A549 (cell line): ENCODE results near the gene ADAMTS14. TPM values are rescaled to one million over a fixed set of nuclear protein-coding genes. Genes with fewer than 3 reads are reported as not detected.

Source experiments
- ATAC-seq, 2 experiments: fragments of 200-7000 bp in 1 of 2; fragments of >200 bp in 1 of 2; cut with Nextera tagmentation in 1 of 2; cut with Tn5 transposase in 1 of 2; 3 replicates each; pipeline versions ENCODE4 v1.8.0 to v1.9.1; 2018 to 2020; ENCODE audit warnings: mild to moderate bottlenecking in 1 of 2, moderate library complexity in 1 of 2
- CTCF ChIA-PET: fragments of 300-600 bp; sonication (Branson Sonifier 250); formaldehyde crosslinking; extraction: SDS; loops from one replicate; lab custom pipeline; 2021; ENCODE audit warnings: antibody characterized with exemption, inconsistent platforms; lab: Yijun Ruan, JAX
- POLR2A ChIA-PET: fragments of 350-600 bp; formaldehyde crosslinking; extraction: SDS; loops from one replicate; lab custom pipeline; 2021; ENCODE audit warnings: antibody characterized with exemption, inconsistent platforms; lab: Yijun Ruan, JAX
- DNase-seq, 2 experiments: peaks; one replicate each; pipeline versions ENCODE4 v3.0.0 to v3.0.0-alpha.2; 2011 to 2016; ENCODE audit warnings: low read depth in 1 of 2, low spot score in 1 of 2
- FAIRE-seq: peaks from 2 replicates; lab custom pipeline; 2011; peaks lifted over from hg19 to GRCh38; lab: Jason Lieb, UNC
- H3K27ac ChIP-seq, 2 experiments: fragments of >200 bp; sonication (Bioruptor Twin); formaldehyde crosslinking; 3 replicates each; pipeline ENCODE4 v1.5.1; 2016 to 2017
- H3K4me1 ChIP-seq: fragments of >200 bp; sonication (Bioruptor Twin); formaldehyde crosslinking; 3 replicates; pipeline ENCODE4 v1.6.1; 2016
- H3K4me2 ChIP-seq: fragments of >200 bp; sonication (Bioruptor Twin); formaldehyde crosslinking; 3 replicates; pipeline ENCODE4 v1.6.1; 2016
- H3K4me3 ChIP-seq: fragments of >200 bp; sonication (Bioruptor Twin); formaldehyde crosslinking; 3 replicates; pipeline ENCODE4 v1.5.1; 2016
- H3K9me3 ChIP-seq: fragments of >200 bp; sonication (Bioruptor Twin); formaldehyde crosslinking; 3 replicates; pipeline ENCODE4 v1.6.1; 2016
- ATOH8 ChIP-seq: fragments of 250-450 bp; sonication (Bioruptor Pico); IDR thresholded peaks from 2 replicates; pipeline ENCODE4 v1.5.0; 2020; ENCODE audit warnings: low read depth, mild to moderate bottlenecking, moderate library complexity
- BHLHE40 ChIP-seq: IDR thresholded peaks from 2 replicates; pipeline ENCODE4 v1.6.1; 2012; ENCODE audit warnings: low read depth, low read length, inconsistent platforms
- CHD2 ChIP-seq: fragments of 150-350 bp; IDR thresholded peaks from 2 replicates; pipeline ENCODE4 v1.6.1; 2014; ENCODE audit warnings: low read length; ENCODE audit not compliant: partially characterized antibody
- CTCF ChIP-seq: fragments of >200 bp; sonication (Bioruptor Twin); formaldehyde crosslinking; IDR thresholded peaks from 3 replicates; pipeline ENCODE4 v1.5.1; 2016
- E2F6 ChIP-seq: IDR thresholded peaks from 2 replicates; pipeline ENCODE4 v1.6.1; 2012; ENCODE audit warnings: low read depth, borderline replicate concordance
- EP300 ChIP-seq, 2 experiments: fragments of >200 bp; sonication (Bioruptor Twin); formaldehyde crosslinking; IDR thresholded peaks; 2 replicates in 1 of 2; 3 replicates in 1 of 2; pipeline ENCODE4 v1.6.1; 2016 to 2017
- ESRRA ChIP-seq: fragments of 150-350 bp; IDR thresholded peaks from 2 replicates; pipeline ENCODE4 v1.6.1; 2014; ENCODE audit warnings: mild to moderate bottlenecking, low read length, borderline replicate concordance
- GATA3 ChIP-seq: IDR thresholded peaks from 2 replicates; pipeline ENCODE4 v1.6.1; 2012; ENCODE audit warnings: borderline replicate concordance
- HDAC2 ChIP-seq: fragments of 200-600 bp; sonication (generic); IDR thresholded peaks from 2 replicates; pipeline ENCODE4 v1.6.1; 2016
- HOXB5 ChIP-seq: fragments of 250-450 bp; sonication (Bioruptor Pico); IDR thresholded peaks from 2 replicates; pipeline ENCODE4 v1.5.0; 2020; ENCODE audit warnings: mild to moderate bottlenecking, moderate library complexity
- JUNB ChIP-seq: fragments of >200 bp; sonication (Bioruptor Twin); formaldehyde crosslinking; IDR thresholded peaks from 2 replicates; pipeline ENCODE4 v1.6.1; 2016
- KDM5A ChIP-seq: fragments of 200-600 bp; sonication (generic); IDR thresholded peaks from 2 replicates; pipeline ENCODE4 v1.6.1; 2016; ENCODE audit warnings: antibody characterized with exemption, mild to moderate bottlenecking
- MAFK ChIP-seq: fragments of 450-650 bp; IDR thresholded peaks from 2 replicates; pipeline ENCODE4 v1.6.1; 2014; ENCODE audit not compliant: partially characterized antibody
- NPAS2 ChIP-seq: fragments of 250-450 bp; sonication (Bioruptor Pico); IDR thresholded peaks from 2 replicates; pipeline ENCODE4 v1.8.0; 2022; ENCODE audit warnings: mild to moderate bottlenecking, moderate library complexity, borderline replicate concordance
- PBX3 ChIP-seq: IDR thresholded peaks from 2 replicates; pipeline ENCODE4 v1.6.1; 2012
- PHF8 ChIP-seq: fragments of 200-600 bp; sonication (generic); IDR thresholded peaks from 2 replicates; pipeline ENCODE4 v1.6.1; 2016; ENCODE audit warnings: low read depth, mild to moderate bottlenecking, antibody characterized with exemption, moderate library complexity, borderline replicate concordance
- POLR2AphosphoS2 ChIP-seq: conservative IDR thresholded peaks from 2 replicates; pipeline ENCODE4 v1.6.1; 2012; ENCODE audit warnings: low read length, improper control_type of control experiment, inconsistent platforms
- REST ChIP-seq: fragments of 200-600 bp; sonication (generic); IDR thresholded peaks from 2 replicates; pipeline ENCODE4 v1.6.1; 2016; ENCODE audit warnings: antibody characterized with exemption, mild to moderate bottlenecking, moderate library complexity
- SMC3 ChIP-seq: fragments of >200 bp; sonication (Bioruptor Twin); formaldehyde crosslinking; IDR thresholded peaks from 3 replicates; pipeline ENCODE4 v1.6.1; 2018; ENCODE audit warnings: inconsistent platforms
- TFCP2L1 ChIP-seq: fragments of 250-450 bp; sonication (Bioruptor Pico); IDR thresholded peaks from 2 replicates; pipeline ENCODE4 v1.5.0; 2021; ENCODE audit warnings: mild to moderate bottlenecking
- USF2 ChIP-seq: fragments of 450-650 bp; IDR thresholded peaks from 2 replicates; pipeline ENCODE4 v1.6.1; 2014; ENCODE audit warnings: antibody characterized with exemption
- ZC3H11A ChIP-seq: fragments of 450-650 bp; IDR thresholded peaks from 2 replicates; pipeline ENCODE4 v1.6.1; 2014; ENCODE audit warnings: antibody characterized with exemption, mild to moderate bottlenecking
- ZNF302 ChIP-seq: fragments of 250-450 bp; sonication (Bioruptor Pico); IDR thresholded peaks from 2 replicates; pipeline ENCODE4 v1.9.0; 2021; ENCODE audit warnings: inconsistent platforms, mild to moderate bottlenecking, moderate library complexity
- WGBS: methylation state at CpG from one replicate; pipeline ENCODE4 v1.1.6; 2017; ENCODE audit errors: missing lambda C conversion rate; 5-methylcytosine and 5-hydroxymethylcytosine counted together
- polyA plus RNA-seq, 4 experiments: library from polyadenylated mRNA; depleted of rRNA in 3 of 4; stranded (reverse); fragments of >200 nt; fragmentation: RNase III in 1 of 4; extraction: RNeasy Plus Mini Kit Qiagen cat#74134 plus additional on column Dnase treatment in 1 of 4; gene quantifications; 2 replicates in 3 of 4; 3 replicates in 1 of 4; pipeline ENCODE4 v1.2.3, GENCODE V29; 2011 to 2017

Gene ADAMTS14
- polyA plus RNA-seq, 2 of the 4 experiments (the other 2 are of a cell fraction): 0.03 TPM; not detected in 1

- TF ChIP-seq CTCF (no peak), SMC3 (no peak), ZC3H11A (no peak)
- Histone ChIP-seq H3K4me2 (no peak overlapping the region), H3K4me1 (no peaks in the 10 kb centered on the region), H3K27ac (no peak overlapping the region), H3K4me3 (no peak overlapping the region), H3K9me3 (no peaks in the 10 kb centered on the region)
- DNase-seq: no peak
- POLR2A ChIA-PET: no interaction called here
- 93% methylated on average over 1 of the region's 1 CpG for WGBS
- CTCF ChIA-PET: interaction anchor here (0.6 to 3.0 kb wide), 6 partner anchors 12 to 552 kb away, joined by 3 to 11 read pairs (median 4); no protein-coding TSS in a partner anchor
- no peak for FAIRE-seq
- ATAC-seq: no peak
Measured at GRCh38 chr10:70733051-70733450, 60.7 kb downstream of the ADAMTS14 start.

GRCh38 chr10:70735161-70735560, 62.9 kb downstream of the ADAMTS14 start:
- ChIA-PET POLR2A (no interaction called here), CTCF (interaction anchor here (1.0 to 1.3 kb wide), 4 partner anchors 10 to 58 kb away, joined by 3 read pairs; no protein-coding TSS in a partner anchor)
- Histone ChIP-seq H3K4me1 (no peaks in the 10 kb centered on the region), H3K9me3 (no peaks in the 10 kb centered on the region), H3K27ac (no peak overlapping the region), H3K4me3 (no peak overlapping the region), H3K4me2 (no peak overlapping the region)
- FAIRE-seq (no peak), ATAC-seq (no peak), DNase-seq (no peak)
- TF ChIP-seq BHLHE40: no peak
- TF ChIP-seq KDM5A: no peak
- no peak for TF ChIP-seq JUNB
- TF ChIP-seq REST: no peak
- no peak for TF ChIP-seq MAFK
- no peak for TF ChIP-seq ATOH8 (CRISPR knock-in tag)
- no peak for TF ChIP-seq E2F6
- no peak for TF ChIP-seq PHF8
- TF ChIP-seq NPAS2: no peak
- WGBS: 24% methylated on average over 2 of the region's 3 CpGs

GRCh38 chr10:70736525-70736924, 64.2 kb downstream of the ADAMTS14 start:
- POLR2A ChIA-PET: no interaction called here

More at GRCh38 chr10:70736525-70736924, 64.2 kb downstream of the ADAMTS14 start:
- CTCF ChIA-PET: interaction anchor here (1.2 kb wide), 1 partner anchor 17 kb away, joined by 3 read pairs; no protein-coding TSS in a partner anchor
- Histone ChIP-seq H3K4me2 (no peak overlapping the region), H3K9me3 (no peaks in the 10 kb centered on the region), H3K4me1 (no peaks in the 10 kb centered on the region), H3K4me3 (no peak overlapping the region), H3K27ac (no peak overlapping the region)
- no peak for DNase-seq
- FAIRE-seq: no peak
- no peak for ATAC-seq
- 60% methylated on average over 3 of the region's 3 CpGs for WGBS
- TF ChIP-seq KDM5A (no peak), HOXB5 (CRISPR knock-in tag) (no peak), EP300 (IDR thresholded peaks at IDR 0.05) (no peak), PBX3 (no peak), CHD2 (no peak), USF2 (no peak), ESRRA (no peak), PHF8 (no peak), POLR2AphosphoS2 (no peak), ZC3H11A (no peak), ZNF302 (CRISPR knock-in tag) (no peak), GATA3 (no peak), HDAC2 (no peak), TFCP2L1 (CRISPR knock-in tag) (no peak)
